Endodermal cell (in vitro differentiated cells): ENCODE results near the gene DAPP1. TPM values are rescaled to one million over a fixed set of nuclear protein-coding genes. Genes with fewer than 3 reads are reported as not detected.

Experiments
- DNase-seq: peaks from one replicate; pipeline ENCODE4 v3.0.0-alpha.2; 2017
- H3K27ac ChIP-seq: 2 replicates; pipeline ENCODE4 v1.5.1; 2013; ENCODE audit warnings: mild to moderate bottlenecking, low read depth, low read length, moderate library complexity
- H3K27me3 ChIP-seq: 2 replicates; pipeline ENCODE4 v1.6.1; 2013; ENCODE audit warnings: mild to moderate bottlenecking, low read length, moderate library complexity; ENCODE audit not compliant: insufficient read depth, control insufficient read depth, poor library complexity, severe bottlenecking
- H3K36me3 ChIP-seq: 2 replicates; pipeline ENCODE4 v1.7.0; 2013; ENCODE audit warnings: mild to moderate bottlenecking, low read length, moderate library complexity; ENCODE audit not compliant: control insufficient read depth, insufficient read depth
- H3K4me1 ChIP-seq: one replicate; pipeline ENCODE4 v1.7.0; 2013; ENCODE audit warnings: low read length; ENCODE audit not compliant: control insufficient read depth, insufficient read depth
- H3K4me3 ChIP-seq: 2 replicates; pipeline ENCODE4 v1.5.1; 2013; ENCODE audit warnings: mild to moderate bottlenecking, low read length, moderate library complexity
- H3K9ac ChIP-seq: 2 replicates; pipeline ENCODE4 v1.6.1; 2013; ENCODE audit warnings: mild to moderate bottlenecking, low read length, moderate library complexity; ENCODE audit not compliant: poor library complexity, severe bottlenecking; ENCODE audit errors: extremely low read depth
- H3K9me3 ChIP-seq: 2 replicates; pipeline ENCODE4 v1.6.1; 2013; ENCODE audit warnings: mild to moderate bottlenecking, low read length, moderate library complexity; ENCODE audit not compliant: control insufficient read depth
- H3K27ac Mint-ChIP-seq: 2 replicates; pipeline ENCODE4 v1.8.0; 2020; ENCODE audit warnings: mixed read lengths
- H3K27me3 Mint-ChIP-seq: 2 replicates; pipeline ENCODE4 v1.8.0; 2021; ENCODE audit warnings: mild to moderate bottlenecking, mixed read lengths; ENCODE audit not compliant: insufficient read depth
- H3K36me3 Mint-ChIP-seq: 2 replicates; pipeline ENCODE4 v1.8.0; 2020; ENCODE audit warnings: low read depth, mixed read lengths
- H3K4me1 Mint-ChIP-seq: 2 replicates; pipeline ENCODE4 v1.8.0; 2020; ENCODE audit warnings: mixed read lengths
- H3K4me3 Mint-ChIP-seq: 2 replicates; pipeline ENCODE4 v1.8.0; 2020; ENCODE audit warnings: mild to moderate bottlenecking, moderate library complexity, mixed read lengths
- H3K9me3 Mint-ChIP-seq: 2 replicates; pipeline ENCODE4 v1.8.0; 2020; ENCODE audit warnings: mild to moderate bottlenecking, mixed read lengths
- CTCF ChIP-seq: fragments of 200-600 bp; sonication (generic); conservative IDR thresholded peaks from 2 replicates; pipeline ENCODE4 v1.5.0; 2021; ENCODE audit warnings: antibody characterized with exemption, mild to moderate bottlenecking
- whole genome bisulfite sequencing, 2 experiments: methylation state at CpG; one replicate each; pipeline versions ENCODE4 v1.1.5 to v1.1.7; 2013; ENCODE audit warnings: missing lambda C conversion rate in 2 of 2, mixed read lengths in 1 of 2; ENCODE audit not compliant: insufficient coverage in 1 of 2, insufficient read length in 1 of 2; 5-methylcytosine and 5-hydroxymethylcytosine counted together
- total RNA-seq, 2 donors: library from RNA; stranded (reverse); fragmentation: NEBNext Ultra II Directional in 1 of 2; extraction: Animal tissue kit (Norgen Biotek cat#: 25700) in 1 of 2; gene quantifications; 2 replicates in 1 of 2; 3 replicates in 1 of 2; pipeline ENCODE4 v1.2.1, GENCODE V29; 2021

The DAPP1 gene
- total RNA-seq, 2 donors from 2014 or later = not detected

DNA sequence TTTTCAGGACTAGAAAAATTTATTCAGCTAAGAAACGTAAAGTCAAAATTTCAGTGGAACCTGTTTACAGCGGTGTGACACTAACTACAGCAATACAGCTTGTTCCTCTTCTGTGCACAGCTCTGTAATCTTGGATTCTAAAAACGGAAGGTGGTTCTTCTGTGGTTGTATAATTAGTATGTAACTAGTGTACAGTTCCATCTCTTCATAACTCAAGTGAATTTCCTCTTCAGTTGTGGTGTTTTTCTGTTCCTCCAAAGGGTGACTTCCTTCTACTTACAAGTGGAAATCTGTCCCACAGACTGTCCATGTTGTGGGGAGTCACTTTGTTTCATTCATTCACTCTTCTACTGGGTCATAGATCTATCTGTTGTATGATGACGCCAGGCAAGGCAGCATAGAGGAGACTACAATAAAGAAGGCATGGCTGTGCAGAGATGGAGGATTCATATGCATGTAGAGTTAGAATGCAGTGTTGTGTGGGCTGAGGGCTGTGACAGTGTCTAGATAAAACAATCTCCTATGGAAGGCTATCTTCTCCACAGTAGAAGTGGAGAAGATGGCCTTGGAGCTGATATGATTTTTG lies 5.4 kb downstream of the DAPP1 start:
- H3K9me3 ChIP-seq = no peaks in the 10 kb centered on the region
- whole genome bisulfite sequencing, 2 experiments = 89% methylated on average over 3 of the region's 4 CpGs; no CpG with 5 or more reads in 1 of the 2 experiments
- H3K27ac ChIP-seq = no peak overlapping the region
- H3K36me3 Mint-ChIP-seq = no peaks in the 10 kb centered on the region
- H3K4me1 Mint-ChIP-seq = no peaks in the 10 kb centered on the region
- H3K9me3 Mint-ChIP-seq = no peaks in the 10 kb centered on the region
- H3K4me3 ChIP-seq = no peak overlapping the region
- H3K9ac ChIP-seq = no peak overlapping the region
- no peak for DNase-seq
- H3K27me3 ChIP-seq = no peaks in the 10 kb centered on the region
- no peak overlapping the region for H3K27ac Mint-ChIP-seq
- no peaks in the 10 kb centered on the region for H3K4me1 ChIP-seq
- H3K36me3 ChIP-seq = no peaks in the 10 kb centered on the region
- H3K27me3 Mint-ChIP-seq = peaks cover 2% of the 10 kb centered on the region
- no peak overlapping the region for H3K4me3 Mint-ChIP-seq
- no peak for TF ChIP-seq CTCF

DNA sequence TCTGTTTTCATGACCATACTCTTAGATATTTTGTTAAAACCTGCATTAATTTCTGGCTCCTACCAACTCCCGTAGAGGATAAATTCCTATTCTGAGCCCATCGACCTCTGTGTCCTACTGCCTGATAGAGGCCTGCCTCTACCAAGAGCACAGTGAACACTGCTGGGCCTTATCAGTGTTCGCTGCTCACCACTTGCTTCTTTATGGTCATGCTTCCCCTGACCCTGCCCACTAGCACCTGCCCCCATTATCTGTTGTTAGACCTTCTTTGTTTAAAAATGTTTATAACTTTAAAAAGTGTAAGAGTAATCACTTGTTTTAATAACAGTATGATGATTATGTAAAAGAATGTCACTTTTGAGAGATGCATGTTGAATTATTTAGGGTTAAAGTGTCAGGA lies 6.1 kb downstream of the DAPP1 start:
- no peaks in the 10 kb centered on the region for H3K4me1 Mint-ChIP-seq
- H3K4me3 ChIP-seq = no peak overlapping the region
- H3K27ac Mint-ChIP-seq = no peak overlapping the region
- H3K4me1 ChIP-seq = no peaks in the 10 kb centered on the region
- 90 to 96% methylated on average over 2 to 3 of the region's 3 CpGs for WGBS, 2 experiments
- H3K36me3 ChIP-seq = no peaks in the 10 kb centered on the region
- no peak overlapping the region for H3K9ac ChIP-seq
- no peaks in the 10 kb centered on the region for H3K36me3 Mint-ChIP-seq
- no peak overlapping the region for H3K4me3 Mint-ChIP-seq
- no peaks in the 10 kb centered on the region for H3K9me3 ChIP-seq
- no peak overlapping the region for H3K27ac ChIP-seq
- H3K9me3 Mint-ChIP-seq = no peaks in the 10 kb centered on the region
- DNase-seq = no peak
- TF ChIP-seq CTCF = no peak
- H3K27me3 ChIP-seq = no peaks in the 10 kb centered on the region
- H3K27me3 Mint-ChIP-seq = peaks cover 2% of the 10 kb centered on the region

GRCh38 chr4:99824070-99824599 lies 7.5 kb downstream of the DAPP1 start:
- H3K9me3 ChIP-seq = no peaks in the 10 kb centered on the region
- H3K36me3 Mint-ChIP-seq = no peaks in the 10 kb centered on the region
- no peak for TF ChIP-seq CTCF
- no peaks in the 10 kb centered on the region for H3K9me3 Mint-ChIP-seq
- no peaks in the 10 kb centered on the region for H3K4me1 Mint-ChIP-seq
- H3K27ac ChIP-seq = no peak overlapping the region
- 93% methylated on average over 3 of the region's 3 CpGs; no CpG with 5 or more reads in 1 of the 2 experiments for WGBS, 2 experiments
- peaks cover 2% of the 10 kb centered on the region for H3K27me3 Mint-ChIP-seq
- H3K4me3 Mint-ChIP-seq = no peak overlapping the region
- H3K4me1 ChIP-seq = no peaks in the 10 kb centered on the region
- no peak overlapping the region for H3K9ac ChIP-seq
- H3K4me3 ChIP-seq = no peak overlapping the region
- no peak overlapping the region for H3K27ac Mint-ChIP-seq
- H3K36me3 ChIP-seq = no peaks in the 10 kb centered on the region
- no peaks in the 10 kb centered on the region for H3K27me3 ChIP-seq
- no peak for DNase-seq
